ENCODE results near the gene SLC41A2. TPM values are rescaled to one million over a fixed set of nuclear protein-coding genes. Genes with fewer than 3 reads are reported as not detected.

SLC41A2 gene
- total RNA-seq, 2 donors from 2014 or later = 16.8 to 52.8 TPM

- Mint-ChIP-seq H3K27me3 (no peaks in the 10 kb centered on the region), H3K27ac (no peak overlapping the region), H3K4me3 (no peak overlapping the region), H3K4me1 (no peaks in the 10 kb centered on the region), H3K9me3 (no peaks in the 10 kb centered on the region), H3K36me3 (ENCODE audit: low read depth) (no peaks in the 10 kb centered on the region)
- ATAC-seq (replicated peaks) = no peak
Observed at GRCh38 chr12:104975587-104976343, 17.7 kb upstream of the SLC41A2 start.

GRCh38 chr12:104974626-104975290 is 16.7 kb upstream of the SLC41A2 start:
- H3K27me3 Mint-ChIP-seq = no peaks in the 10 kb centered on the region
- ATAC-seq (replicated peaks) = peak; percentile 76
- no peak overlapping the region for H3K4me3 Mint-ChIP-seq
- H3K36me3 Mint-ChIP-seq (ENCODE audit: low read depth) = no peaks in the 10 kb centered on the region
- no peaks in the 10 kb centered on the region for H3K9me3 Mint-ChIP-seq
- H3K4me1 Mint-ChIP-seq = no peaks in the 10 kb centered on the region
- H3K27ac Mint-ChIP-seq = peak overlapping the region; percentile 11

- no peaks in the 10 kb centered on the region for H3K4me1 Mint-ChIP-seq
- no peaks in the 10 kb centered on the region for H3K27me3 Mint-ChIP-seq
- ATAC-seq (replicated peaks) = no peak
- no peak overlapping the region for H3K4me3 Mint-ChIP-seq
- H3K27ac Mint-ChIP-seq = no peak overlapping the region
- H3K36me3 Mint-ChIP-seq (ENCODE audit: low read depth) = no peaks in the 10 kb centered on the region
- no peaks in the 10 kb centered on the region for H3K9me3 Mint-ChIP-seq
Observed at GRCh38 chr12:104973250-104973649, 15.2 kb upstream of the SLC41A2 start.

GRCh38 chr12:104971306-104971705 is 13.2 kb upstream of the SLC41A2 start:
- no peak overlapping the region for H3K27ac Mint-ChIP-seq
- H3K4me1 Mint-ChIP-seq = no peaks in the 10 kb centered on the region

GRCh38 chr12:104969343-104969742 is 11.3 kb upstream of the SLC41A2 start:
- H3K27me3 Mint-ChIP-seq = peaks cover 7% of the 10 kb centered on the region
- H3K4me1 Mint-ChIP-seq = no peaks in the 10 kb centered on the region
- no peak for ATAC-seq (replicated peaks)
- H3K36me3 Mint-ChIP-seq (ENCODE audit: low read depth) = no peaks in the 10 kb centered on the region
- H3K4me3 Mint-ChIP-seq = no peak overlapping the region
- H3K9me3 Mint-ChIP-seq = no peaks in the 10 kb centered on the region
- no peak overlapping the region for H3K27ac Mint-ChIP-seq

More at GRCh38 chr12:104971306-104971705, 13.2 kb upstream of the SLC41A2 start:
- no peaks in the 10 kb centered on the region for H3K36me3 Mint-ChIP-seq (ENCODE audit: low read depth)
- no peaks in the 10 kb centered on the region for H3K27me3 Mint-ChIP-seq
- H3K9me3 Mint-ChIP-seq = no peaks in the 10 kb centered on the region
- no peak for ATAC-seq (replicated peaks)
- no peak overlapping the region for H3K4me3 Mint-ChIP-seq

GRCh38 chr12:104966677-104967076 is 8.6 kb upstream of the SLC41A2 start:
- Mint-ChIP-seq H3K9me3 (no peaks in the 10 kb centered on the region), H3K4me3 (no peak overlapping the region), H3K4me1 (no peaks in the 10 kb centered on the region), H3K27ac (no peak overlapping the region), H3K27me3 (peaks cover 18% of the 10 kb centered on the region), H3K36me3 (ENCODE audit: low read depth) (no peaks in the 10 kb centered on the region)
- ATAC-seq (replicated peaks) = peak; percentile 59

GRCh38 chr12:104964856-104965205 is 6.7 kb upstream of the SLC41A2 start:
- ATAC-seq (replicated peaks) = no peak

GRCh38 chr12:104964167-104964855 is 6.2 kb upstream of the SLC41A2 start:
- Mint-ChIP-seq H3K4me1 (peaks cover 3% of the 10 kb centered on the region), H3K4me3 (no peak overlapping the region), H3K9me3 (no peaks in the 10 kb centered on the region), H3K27me3 (peaks cover 18% of the 10 kb centered on the region), H3K36me3 (ENCODE audit: low read depth) (no peaks in the 10 kb centered on the region), H3K27ac (no peak overlapping the region)
- ATAC-seq (replicated peaks) = no peak

More at GRCh38 chr12:104964856-104965205, 6.7 kb upstream of the SLC41A2 start:
- H3K4me3 Mint-ChIP-seq = no peak overlapping the region
- H3K27ac Mint-ChIP-seq = no peak overlapping the region
- no peaks in the 10 kb centered on the region for H3K36me3 Mint-ChIP-seq (ENCODE audit: low read depth)
- H3K27me3 Mint-ChIP-seq = peaks cover 18% of the 10 kb centered on the region
- no peaks in the 10 kb centered on the region for H3K9me3 Mint-ChIP-seq
- no peaks in the 10 kb centered on the region for H3K4me1 Mint-ChIP-seq

- no peak overlapping the region for H3K4me3 Mint-ChIP-seq
- H3K27ac Mint-ChIP-seq = no peak overlapping the region
- H3K4me1 Mint-ChIP-seq = peaks cover 8% of the 10 kb centered on the region
- peaks cover 2% of the 10 kb centered on the region for H3K36me3 Mint-ChIP-seq (ENCODE audit: low read depth)
- no peaks in the 10 kb centered on the region for H3K9me3 Mint-ChIP-seq
- peaks cover 18% of the 10 kb centered on the region for H3K27me3 Mint-ChIP-seq
- no peak for ATAC-seq (replicated peaks)
Observed at GRCh38 chr12:104963757-104964156, 5.7 kb upstream of the SLC41A2 start.

GRCh38 chr12:104960464-104960863 is 2.4 kb upstream of the SLC41A2 start:
- no peak for ATAC-seq (replicated peaks)
- Mint-ChIP-seq H3K36me3 (ENCODE audit: low read depth) (peaks cover 11% of the 10 kb centered on the region), H3K27ac (peak overlapping the region; percentile 38), H3K4me3 (no peak overlapping the region), H3K9me3 (no peaks in the 10 kb centered on the region), H3K27me3 (peaks cover 16% of the 10 kb centered on the region), H3K4me1 (peaks cover 12% of the 10 kb centered on the region)

GRCh38 chr12:104959335-104959841 is 1.3 kb upstream of the SLC41A2 start:
- no peak for ATAC-seq (replicated peaks)
- peaks cover 12% of the 10 kb centered on the region for H3K4me1 Mint-ChIP-seq
- peaks cover 11% of the 10 kb centered on the region for H3K36me3 Mint-ChIP-seq (ENCODE audit: low read depth)
- no peaks in the 10 kb centered on the region for H3K9me3 Mint-ChIP-seq
- peak overlapping the region; percentile 97 for H3K27ac Mint-ChIP-seq
- H3K4me3 Mint-ChIP-seq = peak overlapping the region; percentile 90
- peaks cover 11% of the 10 kb centered on the region for H3K27me3 Mint-ChIP-seq

GRCh38 chr12:104958805-104959334 is 780 bp upstream of the SLC41A2 start:
- Mint-ChIP-seq H3K9me3 (no peaks in the 10 kb centered on the region), H3K27ac (peak overlapping the region; percentile 97), H3K27me3 (peaks cover 10% of the 10 kb centered on the region), H3K4me1 (peaks cover 12% of the 10 kb centered on the region), H3K36me3 (ENCODE audit: low read depth) (peaks cover 11% of the 10 kb centered on the region), H3K4me3 (peak overlapping the region; percentile 90)
- ATAC-seq (replicated peaks) = no peak

GRCh38 chr12:104957719-104958000 is 430 bp downstream of the SLC41A2 start:
- peaks cover 12% of the 10 kb centered on the region for H3K4me1 Mint-ChIP-seq
- H3K27ac Mint-ChIP-seq = peak overlapping the region; percentile 92
- H3K27me3 Mint-ChIP-seq = no peaks in the 10 kb centered on the region
- H3K36me3 Mint-ChIP-seq (ENCODE audit: low read depth) = peaks cover 11% of the 10 kb centered on the region
- H3K4me3 Mint-ChIP-seq = peak overlapping the region; percentile 90
- H3K9me3 Mint-ChIP-seq = no peaks in the 10 kb centered on the region
- peak; percentile 41 for ATAC-seq (replicated peaks)

GRCh38 chr12:104956870-104957718 is 996 bp downstream of the SLC41A2 start:
- Mint-ChIP-seq H3K4me3 (peak overlapping the region; percentile 90), H3K4me1 (peaks cover 12% of the 10 kb centered on the region), H3K27ac (peak overlapping the region; percentile 92), H3K27me3 (no peaks in the 10 kb centered on the region), H3K9me3 (no peaks in the 10 kb centered on the region), H3K36me3 (ENCODE audit: low read depth) (peaks cover 11% of the 10 kb centered on the region)
- ATAC-seq (replicated peaks) = peak; percentile 43

Measured in activated T-helper 17 cell treated with anti-CD3 and anti-CD28 coated beads, Interleukin-2, amount 50 U/mL, for 72 hours (primary cell).